ENCODE data around the gene ALG11. TPM values are rescaled to one million over a fixed set of nuclear protein-coding genes. Genes with fewer than 3 reads are reported as not detected.

The ALG11 gene
- polyA plus RNA-seq, 1 donor from 2014 or later = 29.2 TPM

DNA sequence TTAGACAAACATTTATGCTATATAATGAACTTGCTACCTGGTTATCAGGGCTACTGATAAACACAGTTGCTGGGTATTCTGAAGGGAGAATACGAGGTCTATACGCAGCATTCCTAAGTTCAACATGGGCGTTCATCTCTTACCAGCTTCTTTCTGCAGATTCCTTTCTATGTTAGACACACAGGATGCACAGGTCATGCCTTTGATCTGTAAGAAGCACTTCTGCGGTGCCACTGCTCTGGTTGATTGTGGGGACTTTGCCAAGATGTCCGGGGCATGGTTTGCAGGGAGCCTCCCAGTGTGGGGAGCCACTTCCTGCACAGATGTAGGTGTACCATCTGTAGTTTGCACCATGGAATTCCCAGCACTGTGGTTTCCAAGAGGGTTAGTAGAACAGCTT is 41.8 kb upstream of the ALG11 start:
- no peak overlapping the region for H3K4me2 ChIP-seq (ENCODE audit: low read length)
- H3K4me3 ChIP-seq (ENCODE audit: low read length) = no peak overlapping the region
- H3K9ac ChIP-seq (ENCODE audit: low read length) = no peak overlapping the region
- no peaks in the 10 kb centered on the region for H3K27me3 ChIP-seq (ENCODE audit: insufficient read depth, low read depth, low read length)
- H3F3A ChIP-seq (ENCODE audit: insufficient read depth, low read length, poor library complexity, severe bottlenecking) = no peaks in the 10 kb centered on the region
- no peaks in the 10 kb centered on the region for H3K36me3 ChIP-seq (ENCODE audit: insufficient read depth, low read length)
- H2AFZ ChIP-seq (ENCODE audit: low read depth, low read length) = no peak overlapping the region
- TF ChIP-seq EP300 (conservative IDR thresholded peaks at IDR 0.05; ENCODE audit: poor library complexity, severe bottlenecking) (no peak), EZH2 (IDR thresholded peaks at IDR 0.05; ENCODE audit: borderline replicate concordance, insufficient read depth, low read length, poor library complexity, severe bottlenecking) (no peak), RAD21 (conservative IDR thresholded peaks at IDR 0.05) (no peak), TAF1 (IDR thresholded peaks at IDR 0.05; ENCODE audit: low read depth) (no peak)
- H3K9me3 ChIP-seq (ENCODE audit: low read length) = no peaks in the 10 kb centered on the region
- no peaks in the 10 kb centered on the region for H3K79me2 ChIP-seq (replicated peaks; ENCODE audit: insufficient read depth, low read length)
- no peak overlapping the region for H3K27ac ChIP-seq (ENCODE audit: low read length)
- no peaks in the 10 kb centered on the region for H4K20me1 ChIP-seq (ENCODE audit: insufficient read depth)
- H3K9me2 ChIP-seq (ENCODE audit: insufficient read depth, low read length) = no peaks in the 10 kb centered on the region

DNA sequence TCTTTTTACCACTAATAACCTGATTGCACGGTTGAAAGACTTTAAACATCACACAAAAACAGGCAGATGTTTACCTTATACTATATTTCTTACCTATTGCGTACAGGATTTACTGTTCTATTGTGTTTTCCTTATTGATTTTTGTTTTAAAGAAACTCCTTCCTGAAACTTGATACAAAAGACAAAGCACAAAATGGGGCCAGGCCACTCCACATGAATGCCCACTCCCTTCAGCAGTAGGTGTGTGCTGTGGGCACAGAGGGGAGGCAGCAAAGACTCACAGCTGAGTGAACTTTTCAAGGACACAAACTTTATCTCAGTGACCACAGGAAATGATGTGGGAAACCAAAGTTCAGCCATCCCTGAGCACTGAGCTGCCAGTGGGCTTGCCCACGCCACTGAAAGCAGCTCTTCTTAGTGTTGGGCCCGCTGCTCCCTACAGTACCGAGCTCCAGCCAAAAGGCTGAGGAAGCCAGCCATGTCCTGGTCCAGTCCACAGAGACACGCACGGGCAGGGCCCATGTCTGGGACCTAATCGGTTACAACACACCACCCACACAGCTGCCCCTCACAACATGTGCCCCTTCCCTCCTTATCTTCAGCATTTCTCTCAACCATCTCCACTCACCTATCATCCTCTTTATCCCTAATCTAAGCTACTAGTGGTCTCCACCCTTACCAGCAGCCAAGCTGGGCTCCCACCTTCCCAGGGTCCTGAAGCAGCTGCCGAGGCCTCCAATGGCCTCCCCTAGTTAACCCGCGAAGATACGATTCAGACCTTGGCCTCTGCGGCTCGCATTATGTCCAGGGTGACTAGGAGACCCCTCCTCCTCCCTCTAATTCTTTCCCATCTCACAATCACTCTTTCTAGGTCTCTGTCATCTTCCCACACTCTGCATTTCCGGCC is 40.4 kb upstream of the ALG11 start:
- H3K27ac ChIP-seq (ENCODE audit: low read length) = no peak overlapping the region
- no peak overlapping the region for H3K4me2 ChIP-seq (ENCODE audit: low read length)
- H3K36me3 ChIP-seq (ENCODE audit: insufficient read depth, low read length) = no peaks in the 10 kb centered on the region
- no peak overlapping the region for H3K4me3 ChIP-seq (ENCODE audit: low read length)
- no peaks in the 10 kb centered on the region for H3F3A ChIP-seq (ENCODE audit: insufficient read depth, low read length, poor library complexity, severe bottlenecking)
- no peaks in the 10 kb centered on the region for H3K9me3 ChIP-seq (ENCODE audit: low read length)
- no peaks in the 10 kb centered on the region for H3K9me2 ChIP-seq (ENCODE audit: insufficient read depth, low read length)
- no peak overlapping the region for H2AFZ ChIP-seq (ENCODE audit: low read depth, low read length)
- H3K9ac ChIP-seq (ENCODE audit: low read length) = no peak overlapping the region
- no peaks in the 10 kb centered on the region for H3K79me2 ChIP-seq (replicated peaks; ENCODE audit: insufficient read depth, low read length)
- H3K27me3 ChIP-seq (ENCODE audit: insufficient read depth, low read depth, low read length) = no peaks in the 10 kb centered on the region
- TF ChIP-seq REST (IDR thresholded peaks at IDR 0.05; ENCODE audit: borderline replicate concordance) = no peak
- no peak for TF ChIP-seq RAD21 (conservative IDR thresholded peaks at IDR 0.05)
- no peak for TF ChIP-seq POLR2AphosphoS5 (IDR thresholded peaks at IDR 0.05)
- TF ChIP-seq MXI1 (conservative IDR thresholded peaks at IDR 0.05; ENCODE audit: poor library complexity, severe bottlenecking) = no peak
- TF ChIP-seq EZH2 (IDR thresholded peaks at IDR 0.05; ENCODE audit: borderline replicate concordance, insufficient read depth, low read length, poor library complexity, severe bottlenecking) = no peak
- TF ChIP-seq, protein P1, sequence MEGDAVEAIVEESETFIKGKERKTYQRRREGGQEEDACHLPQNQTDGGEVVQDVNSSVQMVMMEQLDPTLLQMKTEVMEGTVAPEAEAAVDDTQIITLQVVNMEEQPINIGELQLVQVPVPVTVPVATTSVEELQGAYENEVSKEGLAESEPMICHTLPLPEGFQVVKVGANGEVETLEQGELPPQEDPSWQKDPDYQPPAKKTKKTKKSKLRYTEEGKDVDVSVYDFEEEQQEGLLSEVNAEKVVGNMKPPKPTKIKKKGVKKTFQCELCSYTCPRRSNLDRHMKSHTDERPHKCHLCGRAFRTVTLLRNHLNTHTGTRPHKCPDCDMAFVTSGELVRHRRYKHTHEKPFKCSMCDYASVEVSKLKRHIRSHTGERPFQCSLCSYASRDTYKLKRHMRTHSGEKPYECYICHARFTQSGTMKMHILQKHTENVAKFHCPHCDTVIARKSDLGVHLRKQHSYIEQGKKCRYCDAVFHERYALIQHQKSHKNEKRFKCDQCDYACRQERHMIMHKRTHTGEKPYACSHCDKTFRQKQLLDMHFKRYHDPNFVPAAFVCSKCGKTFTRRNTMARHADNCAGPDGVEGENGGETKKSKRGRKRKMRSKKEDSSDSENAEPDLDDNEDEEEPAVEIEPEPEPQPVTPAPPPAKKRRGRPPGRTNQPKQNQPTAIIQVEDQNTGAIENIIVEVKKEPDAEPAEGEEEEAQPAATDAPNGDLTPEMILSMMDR (IDR thresholded peaks at IDR 0.05; ENCODE audit: poor library complexity, severe bottlenecking) = no peak
- no peak for TF ChIP-seq TAF1 (IDR thresholded peaks at IDR 0.05; ENCODE audit: low read depth)
- no peak for TF ChIP-seq SMC3 (conservative IDR thresholded peaks at IDR 0.05; ENCODE audit: poor library complexity)
- no peak for TF ChIP-seq EP300 (conservative IDR thresholded peaks at IDR 0.05; ENCODE audit: poor library complexity, severe bottlenecking)
- no peaks in the 10 kb centered on the region for H4K20me1 ChIP-seq (ENCODE audit: insufficient read depth)
